ENCODE measurements around the gene GOLGA7B.

Gene GOLGA7B

DNA sequence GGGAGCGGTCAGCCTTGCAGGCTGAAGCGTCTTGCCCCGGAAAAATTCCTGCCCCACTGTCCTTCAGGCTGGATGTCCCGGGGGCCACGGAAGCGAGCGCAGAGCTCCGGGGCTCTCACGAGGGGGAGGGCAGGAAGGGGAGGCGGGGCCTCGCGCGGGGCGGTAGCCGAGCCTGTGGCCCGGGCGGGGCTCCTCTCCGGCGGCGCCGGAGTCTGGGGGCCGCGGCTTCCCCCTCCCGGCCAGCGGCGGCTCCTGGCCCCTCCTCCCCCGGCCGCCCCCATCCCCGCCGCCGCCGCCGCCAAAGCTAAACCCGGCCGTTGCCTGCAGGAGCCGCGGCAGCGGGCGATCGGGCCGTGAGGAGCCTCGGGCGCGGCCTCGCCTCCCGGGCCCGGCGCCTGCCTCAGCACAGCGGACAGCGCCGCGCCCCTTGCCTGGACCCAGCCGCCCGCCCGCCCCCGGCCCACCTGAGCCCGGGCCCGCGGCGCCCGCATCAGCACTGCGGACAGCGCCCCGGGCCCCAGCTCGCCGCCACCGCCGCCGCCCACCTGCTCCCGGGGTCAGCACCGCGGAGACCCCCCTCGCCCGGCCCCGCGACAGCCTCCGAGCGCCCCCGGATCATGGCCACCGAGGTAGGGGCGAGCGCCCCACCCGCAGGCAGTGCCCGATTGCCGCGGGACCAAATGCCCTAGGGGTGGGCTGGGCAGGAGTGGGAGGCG lies at the start of gene GOLGA7B:
GOLGA7B (plus strand) TSS at position 157 of the 716 bp plus-strand sequence; CDS start at position 618, 461 bp downstream.
- TF ChIP-seq, protein P1, sequence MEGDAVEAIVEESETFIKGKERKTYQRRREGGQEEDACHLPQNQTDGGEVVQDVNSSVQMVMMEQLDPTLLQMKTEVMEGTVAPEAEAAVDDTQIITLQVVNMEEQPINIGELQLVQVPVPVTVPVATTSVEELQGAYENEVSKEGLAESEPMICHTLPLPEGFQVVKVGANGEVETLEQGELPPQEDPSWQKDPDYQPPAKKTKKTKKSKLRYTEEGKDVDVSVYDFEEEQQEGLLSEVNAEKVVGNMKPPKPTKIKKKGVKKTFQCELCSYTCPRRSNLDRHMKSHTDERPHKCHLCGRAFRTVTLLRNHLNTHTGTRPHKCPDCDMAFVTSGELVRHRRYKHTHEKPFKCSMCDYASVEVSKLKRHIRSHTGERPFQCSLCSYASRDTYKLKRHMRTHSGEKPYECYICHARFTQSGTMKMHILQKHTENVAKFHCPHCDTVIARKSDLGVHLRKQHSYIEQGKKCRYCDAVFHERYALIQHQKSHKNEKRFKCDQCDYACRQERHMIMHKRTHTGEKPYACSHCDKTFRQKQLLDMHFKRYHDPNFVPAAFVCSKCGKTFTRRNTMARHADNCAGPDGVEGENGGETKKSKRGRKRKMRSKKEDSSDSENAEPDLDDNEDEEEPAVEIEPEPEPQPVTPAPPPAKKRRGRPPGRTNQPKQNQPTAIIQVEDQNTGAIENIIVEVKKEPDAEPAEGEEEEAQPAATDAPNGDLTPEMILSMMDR (IDR thresholded peaks at IDR 0.05; ENCODE audit: low read depth, low read length, missing control alignments), result no peak
- in situ Hi-C loops (cut with HindIII; ENCODE audit: low sequenced_read_pairs), result no loop called here
- DNase-seq (ENCODE audit: low read depth), result no peak
- peak within 1 kb of the TSS; percentile 18 for H3K4me3 ChIP-seq (ENCODE audit: low read depth, low read length)

DNA sequence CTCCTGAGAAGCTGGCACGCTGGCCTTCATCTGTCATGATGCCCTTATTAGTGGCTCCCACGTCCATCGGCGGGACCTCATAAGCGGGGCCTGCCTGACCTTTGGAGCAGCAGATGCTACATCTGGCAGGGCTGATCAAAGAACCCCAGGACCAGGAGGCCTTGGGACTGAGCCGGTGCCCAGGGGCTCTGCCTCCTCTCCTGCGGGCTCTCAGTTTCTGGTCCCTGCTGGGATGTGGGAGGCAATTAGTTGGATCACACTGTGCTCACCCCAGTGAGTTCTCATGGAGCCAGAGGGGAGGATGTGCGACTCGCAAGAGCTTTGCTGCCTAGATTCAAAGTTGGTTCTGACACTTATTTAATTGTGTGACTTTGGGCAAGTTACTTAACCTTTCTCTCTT lies 49.2 kb upstream of the GOLGA7B start:
- TF ChIP-seq, protein P1 (IDR thresholded peaks at IDR 0.05; ENCODE audit: low read depth, low read length, missing control alignments), result no peak
- DNase-seq (ENCODE audit: low read depth), result no peak
- no peak overlapping the region for H3K4me3 ChIP-seq (ENCODE audit: low read depth, low read length)
- in situ Hi-C loops (cut with HindIII; ENCODE audit: low sequenced_read_pairs), result no loop called here

DNA sequence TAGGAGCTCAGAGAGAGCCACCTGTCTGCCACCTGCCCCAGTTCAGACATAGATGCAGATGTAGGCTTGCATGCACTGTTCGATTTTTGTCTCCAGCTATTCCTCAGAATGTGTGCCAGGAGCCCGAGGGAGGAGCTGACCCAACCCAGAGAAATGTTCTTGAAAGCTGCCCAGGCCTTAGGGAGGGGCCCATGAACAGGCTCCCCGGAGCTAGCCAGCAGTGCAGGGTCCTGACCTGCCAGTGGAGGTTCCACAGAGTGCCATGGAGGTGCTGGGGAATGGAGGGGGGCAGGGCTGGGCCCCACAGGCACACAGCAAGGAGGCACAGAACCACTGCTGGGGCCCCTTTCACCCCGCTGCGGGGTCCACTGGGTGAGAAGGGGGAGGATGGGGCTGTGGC lies 48.2 kb upstream of the GOLGA7B start:
- no peak for DNase-seq (ENCODE audit: low read depth)
- TF ChIP-seq, protein P1 (IDR thresholded peaks at IDR 0.05; ENCODE audit: low read depth, low read length, missing control alignments), result no peak
- in situ Hi-C loops (cut with HindIII; ENCODE audit: low sequenced_read_pairs), result no loop called here
- H3K4me3 ChIP-seq (ENCODE audit: low read depth, low read length), result no peak overlapping the region

DNA sequence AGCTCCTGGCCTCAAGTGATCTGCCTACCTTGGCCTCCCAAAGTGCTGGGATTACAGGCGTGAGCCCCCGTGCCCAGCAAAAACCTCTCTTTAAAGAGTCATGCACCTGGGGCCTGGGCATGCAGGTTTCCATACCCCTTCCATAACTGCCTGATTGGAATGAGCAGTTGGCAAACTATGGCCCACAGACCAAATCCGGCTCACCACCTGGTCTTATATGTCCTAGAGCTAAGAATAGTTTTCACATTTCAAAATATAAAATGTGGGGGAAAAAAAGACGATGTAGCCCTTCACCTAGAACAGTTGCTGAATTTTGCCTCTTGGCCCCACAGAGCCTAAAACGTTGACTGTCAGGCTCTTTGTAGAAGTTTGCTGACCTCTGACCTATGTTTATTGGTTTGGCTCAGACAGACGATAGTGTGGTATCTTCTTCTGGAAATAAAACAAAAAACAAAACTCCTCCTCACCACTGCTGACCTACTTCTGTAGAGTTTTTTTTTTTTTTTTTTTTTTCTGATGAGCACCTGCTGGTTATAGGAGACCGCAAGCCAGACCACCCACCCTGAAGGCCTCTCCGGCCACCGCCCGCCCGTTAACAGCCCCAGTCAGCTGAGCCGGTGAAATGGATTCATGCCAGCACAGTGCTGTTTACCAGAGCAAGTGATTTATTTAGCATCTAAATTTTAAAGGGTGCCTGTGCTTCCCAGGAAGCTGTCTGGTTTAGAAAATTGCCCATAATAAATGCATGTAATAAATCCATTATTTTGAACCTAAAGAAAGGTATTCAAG lies 44.4 kb upstream of the GOLGA7B start:
- TF ChIP-seq, protein P1 (IDR thresholded peaks at IDR 0.05; ENCODE audit: low read depth, low read length, missing control alignments), result no peak
- in situ Hi-C loops (cut with HindIII; ENCODE audit: low sequenced_read_pairs), result no loop called here
- H3K4me3 ChIP-seq (ENCODE audit: low read depth, low read length), result no peak overlapping the region
- DNase-seq (ENCODE audit: low read depth), result no peak

DNA sequence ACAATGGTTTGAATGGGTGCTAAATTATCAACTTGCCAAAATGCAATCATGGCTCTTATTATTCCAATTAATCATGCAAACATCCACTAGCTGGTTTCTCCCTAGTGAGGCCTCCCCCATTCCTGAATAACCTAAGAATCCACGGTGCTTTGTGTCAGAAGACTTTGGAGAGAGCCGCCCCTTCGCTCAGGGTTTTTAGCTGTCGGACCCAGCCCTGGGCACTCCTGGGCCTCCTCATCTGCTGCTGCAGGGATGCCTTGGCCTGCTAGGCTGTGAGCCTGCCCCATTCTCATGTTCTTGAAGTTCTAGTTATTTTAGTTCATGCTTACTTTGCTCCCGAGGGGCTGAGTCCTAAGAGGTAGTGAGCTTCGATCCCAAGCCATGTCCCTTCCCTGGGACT lies 43.7 kb upstream of the GOLGA7B start:
- no peak overlapping the region for H3K4me3 ChIP-seq (ENCODE audit: low read depth, low read length)
- TF ChIP-seq, protein P1 (IDR thresholded peaks at IDR 0.05; ENCODE audit: low read depth, low read length, missing control alignments), result no peak
- in situ Hi-C loops (cut with HindIII; ENCODE audit: low sequenced_read_pairs), result no loop called here
- no peak for DNase-seq (ENCODE audit: low read depth)

DNA sequence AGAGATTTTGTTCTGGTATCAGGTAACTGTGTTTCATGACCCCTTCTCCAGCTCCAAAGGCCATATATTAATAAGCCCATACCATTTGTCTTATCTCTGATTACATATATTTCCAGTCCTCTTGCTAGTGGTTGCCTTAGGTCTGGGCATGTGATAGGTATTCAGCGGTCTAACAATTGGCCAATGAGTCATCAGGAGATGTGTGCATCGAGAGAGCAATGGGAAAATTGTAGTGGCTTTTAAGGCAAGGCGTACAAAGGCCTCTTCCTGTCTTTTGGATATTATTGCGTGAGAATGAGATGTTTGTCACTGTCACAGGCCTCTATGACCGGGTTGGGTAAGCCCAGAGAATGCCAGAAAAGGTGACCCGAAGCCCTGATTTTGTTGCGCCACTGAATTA lies 39.2 kb upstream of the GOLGA7B start:
- in situ Hi-C loops (cut with HindIII; ENCODE audit: low sequenced_read_pairs), result no loop called here
- TF ChIP-seq, protein P1 (IDR thresholded peaks at IDR 0.05; ENCODE audit: low read depth, low read length, missing control alignments), result no peak
- H3K4me3 ChIP-seq (ENCODE audit: low read depth, low read length), result no peak overlapping the region
- DNase-seq (ENCODE audit: low read depth), result no peak
